ENCODE results near the gene ITCH. TPM values are rescaled to one million over a fixed set of nuclear protein-coding genes. Genes with fewer than 3 reads are reported as not detected.
"Not testable (repeated sequence)": the region's sequence is repeated elsewhere in the genome, so short reads cannot be mapped to it uniquely, and the experiment has no call there.

Gene ITCH
- total and polyA plus RNA-seq, 11 donors, result 6.0 to 49.0 (median 39.5) TPM

- TF ChIP-seq POLR2A (IDR thresholded peaks at IDR 0.05) (no peak), CTCF (IDR thresholded peaks at IDR 0.05) (no peak)
- peaks cover 0 to 82% (median 66%) of the 10 kb centered on the region in 9 donors for H3K36me3 ChIP-seq
- H3K4me1 ChIP-seq, result no peaks in the 10 kb centered on the region
Observed at GRCh38 chr20:34495916-34496315, 132.8 kb downstream of the ITCH start.

GRCh38 chr20:34497596-34497995 lies 134.5 kb downstream of the ITCH start:
- peaks cover 0 to 79% (median 55%) of the 10 kb centered on the region in 9 donors for H3K36me3 ChIP-seq

More at GRCh38 chr20:34495916-34496315, 132.8 kb downstream of the ITCH start:
- ATAC-seq (no peak), DNase-seq (no peak)
- no peak overlapping the region for H3K4me3 ChIP-seq
- peaks cover 0 to 36% (median 4%) of the 10 kb centered on the region in 12 donors for H3K9me3 ChIP-seq
- 97 to 100% (median 100%) methylated on average over 1 of the region's 1 CpG for WGBS, 4 donors
- H3K27me3 ChIP-seq, result no peaks in the 10 kb centered on the region
- intact Hi-C loops (cut with DNase I), result no loop called here
- H3K27ac ChIP-seq, result no peak overlapping the region

GRCh38 chr20:34500823-34501222 lies 137.8 kb downstream of the ITCH start:
- no peak for ATAC-seq
- 97 to 100% (median 98%) methylated on average over 1 of the region's 1 CpG for WGBS, 4 donors

More at GRCh38 chr20:34497596-34497995, 134.5 kb downstream of the ITCH start:
- DNase-seq; H3K4me3 ChIP-seq; H3K4me1 ChIP-seq; ATAC-seq; H3K27me3 ChIP-seq; intact Hi-C loops (cut with DNase I); H3K27ac ChIP-seq: not testable (repeated sequence)
- WGBS, 4 donors, result 94 to 98% (median 97%) methylated on average over 6 of the region's 6 CpGs
- H3K9me3 ChIP-seq, result peaks cover 0 to 43% (median 5%) of the 10 kb centered on the region in 12 donors

GRCh38 chr20:34506480-34506879 lies 143.4 kb downstream of the ITCH start:
- Histone ChIP-seq H3K9me3 (peaks cover 0 to 1% (median 0%) of the 10 kb centered on the region in 12 donors), H3K4me3 (no peak overlapping the region), H3K4me1 (no peaks in the 10 kb centered on the region), H3K27ac (no peak overlapping the region), H3K27me3 (no peaks in the 10 kb centered on the region), H3K36me3 (peaks cover 0 to 95% (median 74%) of the 10 kb centered on the region in 9 donors)
- DNase-seq (no peak), ATAC-seq (no peak)
- intact Hi-C loops (cut with DNase I), result no loop called here
- 74 to 88% (median 81%) methylated on average over 3 of the region's 3 CpGs for WGBS, 4 donors
- no peak for TF ChIP-seq POLR2A (IDR thresholded peaks at IDR 0.05)
- no peak for TF ChIP-seq CTCF (IDR thresholded peaks at IDR 0.05)

More at GRCh38 chr20:34500823-34501222, 137.8 kb downstream of the ITCH start:
- H3K4me1 ChIP-seq, result no peaks in the 10 kb centered on the region
- H3K4me3 ChIP-seq, result no peak overlapping the region
- intact Hi-C loops (cut with DNase I), result no loop called here
- H3K9me3 ChIP-seq, result peaks cover 0 to 43% (median 5%) of the 10 kb centered on the region in 12 donors
- H3K36me3 ChIP-seq, result peaks cover 0 to 76% (median 50%) of the 10 kb centered on the region in 9 donors
- DNase-seq, result no peak
- no peak for TF ChIP-seq CTCF (IDR thresholded peaks at IDR 0.05)
- TF ChIP-seq POLR2A (IDR thresholded peaks at IDR 0.05), result no peak
- H3K27ac ChIP-seq, result no peak overlapping the region
- H3K27me3 ChIP-seq, result no peaks in the 10 kb centered on the region
